ENCODE results near the gene S100A16. TPM values are rescaled to one million over a fixed set of nuclear protein-coding genes. Genes with fewer than 3 reads are reported as not detected.
"Not testable (repeated sequence)": the region's sequence is repeated elsewhere in the genome, so short reads cannot be mapped to it uniquely, and the experiment has no call there.

The S100A16 gene
- total and polyA plus RNA-seq, 12 donors, result 26.2 to 128 (median 76.2) TPM

DNA sequence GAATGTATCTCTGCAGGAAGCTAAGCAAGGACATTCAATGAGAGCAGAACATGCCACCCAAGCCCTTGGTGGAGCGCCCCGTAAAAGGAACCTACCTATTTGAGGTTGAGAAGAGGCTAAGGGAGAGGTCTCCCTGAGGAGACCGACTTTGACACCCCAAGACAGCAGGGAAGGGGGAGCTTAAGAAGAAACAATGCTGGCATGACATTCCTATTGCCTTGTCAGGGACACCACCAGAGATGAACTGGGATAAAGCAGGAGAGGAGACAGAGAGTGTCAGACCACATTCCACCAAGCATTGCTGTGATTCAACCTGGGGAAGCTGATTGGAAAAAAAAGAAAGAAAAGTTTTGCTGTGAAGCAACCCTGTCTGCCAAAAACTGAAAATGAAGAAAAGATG is 34.0 kb downstream of the S100A16 start:
- DNase-seq, result no peak
- no peaks in the 10 kb centered on the region for H3K27me3 ChIP-seq
- TF ChIP-seq, protein P1, sequence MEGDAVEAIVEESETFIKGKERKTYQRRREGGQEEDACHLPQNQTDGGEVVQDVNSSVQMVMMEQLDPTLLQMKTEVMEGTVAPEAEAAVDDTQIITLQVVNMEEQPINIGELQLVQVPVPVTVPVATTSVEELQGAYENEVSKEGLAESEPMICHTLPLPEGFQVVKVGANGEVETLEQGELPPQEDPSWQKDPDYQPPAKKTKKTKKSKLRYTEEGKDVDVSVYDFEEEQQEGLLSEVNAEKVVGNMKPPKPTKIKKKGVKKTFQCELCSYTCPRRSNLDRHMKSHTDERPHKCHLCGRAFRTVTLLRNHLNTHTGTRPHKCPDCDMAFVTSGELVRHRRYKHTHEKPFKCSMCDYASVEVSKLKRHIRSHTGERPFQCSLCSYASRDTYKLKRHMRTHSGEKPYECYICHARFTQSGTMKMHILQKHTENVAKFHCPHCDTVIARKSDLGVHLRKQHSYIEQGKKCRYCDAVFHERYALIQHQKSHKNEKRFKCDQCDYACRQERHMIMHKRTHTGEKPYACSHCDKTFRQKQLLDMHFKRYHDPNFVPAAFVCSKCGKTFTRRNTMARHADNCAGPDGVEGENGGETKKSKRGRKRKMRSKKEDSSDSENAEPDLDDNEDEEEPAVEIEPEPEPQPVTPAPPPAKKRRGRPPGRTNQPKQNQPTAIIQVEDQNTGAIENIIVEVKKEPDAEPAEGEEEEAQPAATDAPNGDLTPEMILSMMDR (IDR thresholded peaks at IDR 0.05), result no peak
- TF ChIP-seq POLR2A (IDR thresholded peaks at IDR 0.05), result no peak
- intact Hi-C loops (cut with DNase I), result loop anchor here in 1 of 2 donors (10.0 kb wide), 2 partner anchors 86 to 196 kb away; partner anchors contain the start of gene SLC27A3
- H3K4me3 ChIP-seq, result no peak overlapping the region
- WGBS, 4 donors, result 59 to 66% (median 63%) methylated on average over 3 of the region's 3 CpGs
- H3K9me3 ChIP-seq (replicated peaks in 1 of 3), result no peaks in the 10 kb centered on the region
- no peaks in the 10 kb centered on the region for H3K36me3 ChIP-seq (replicated peaks in 1 of 2)
- H3K27ac ChIP-seq, result no peak overlapping the region
- peaks cover 0 to 7% of the 10 kb centered on the region in 2 donors for H3K4me1 ChIP-seq (replicated peaks in 1 of 2)

DNA sequence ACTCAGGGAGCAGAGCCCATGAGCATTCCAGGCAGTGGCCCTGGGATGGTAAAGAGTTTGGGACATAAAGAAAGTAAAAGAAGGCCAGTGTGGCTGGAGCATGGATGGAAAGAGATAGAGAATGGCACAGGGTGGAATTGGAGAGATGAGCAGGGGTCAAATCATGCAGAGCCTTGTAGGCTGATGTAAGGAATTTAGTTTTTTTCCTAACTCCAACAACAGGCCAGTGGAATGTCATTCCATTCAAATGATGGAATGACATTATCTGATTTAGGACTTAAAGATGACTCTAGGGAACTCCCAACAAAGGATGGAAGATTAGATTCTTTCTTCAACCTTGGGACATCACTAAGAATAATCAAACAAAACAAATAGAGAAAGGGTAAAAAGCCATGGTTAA is 34.4 kb downstream of the S100A16 start:
- Histone ChIP-seq H3K27me3 (no peaks in the 10 kb centered on the region), H3K4me1 (replicated peaks in 1 of 2) (peaks cover 0 to 7% of the 10 kb centered on the region in 2 donors), H3K4me3 (no peak overlapping the region), H3K27ac (no peak overlapping the region), H3K9me3 (replicated peaks in 1 of 3) (no peaks in the 10 kb centered on the region), H3K36me3 (replicated peaks in 1 of 2) (no peaks in the 10 kb centered on the region)
- intact Hi-C loops (cut with DNase I), result loop anchor here in 1 of 2 donors (10.0 kb wide), 2 partner anchors 86 to 196 kb away; partner anchors contain the start of gene SLC27A3
- no peak for DNase-seq
- TF ChIP-seq POLR2A (IDR thresholded peaks at IDR 0.05), result no peak
- TF ChIP-seq, protein P1 (IDR thresholded peaks at IDR 0.05), result no peak

DNA sequence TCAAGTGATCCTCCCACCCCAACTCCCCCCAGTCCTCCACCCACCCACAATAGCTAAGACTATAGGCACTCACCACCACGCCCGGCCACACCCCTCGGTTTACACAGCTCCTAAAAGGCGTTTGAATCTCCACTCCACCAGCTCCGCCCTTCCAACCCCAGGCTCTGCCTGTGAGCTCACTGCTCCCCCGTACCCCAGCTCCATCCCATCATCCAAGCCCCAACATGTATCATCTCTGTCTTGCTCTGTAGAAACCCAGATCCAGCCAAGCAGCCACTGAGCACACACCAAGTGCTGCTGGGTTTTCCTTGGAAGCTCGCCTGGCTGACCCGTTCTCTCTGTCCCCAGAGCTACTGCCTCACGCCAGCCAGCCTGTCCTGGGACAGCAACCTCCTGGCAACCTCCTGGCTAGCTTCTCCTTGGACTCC is 35.3 kb downstream of the S100A16 start:
- DNase-seq, result no peak
- intact Hi-C loops (cut with DNase I), result loop anchor here in 1 of 2 donors (10.0 kb wide), 2 partner anchors 87 to 197 kb away; partner anchors contain the start of gene SLC27A3

DNA sequence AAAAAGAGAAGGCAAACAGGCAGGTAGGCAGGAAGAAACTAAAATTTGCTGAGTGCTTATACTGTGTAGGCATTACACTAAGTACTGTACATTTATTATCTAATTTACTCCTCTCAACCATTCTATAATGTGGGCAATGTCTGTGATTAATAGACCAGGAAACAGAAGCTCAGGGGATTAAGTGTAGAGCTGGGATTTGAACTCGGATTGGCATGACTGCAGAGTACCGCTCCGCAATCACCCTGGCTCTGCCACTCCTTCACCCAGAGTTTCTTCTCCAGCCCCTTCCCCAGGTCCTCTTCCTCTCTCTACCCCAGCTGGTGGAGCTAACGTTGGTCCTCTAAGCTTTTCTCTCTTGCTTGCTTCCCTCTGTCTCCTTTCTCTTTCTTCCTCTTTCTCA is 35.8 kb downstream of the S100A16 start:
- WGBS, 4 donors, result 69 to 86% (median 78%) methylated on average over 4 of the region's 4 CpGs
- no peak for DNase-seq
- Histone ChIP-seq H3K36me3 (replicated peaks in 1 of 2) (no peaks in the 10 kb centered on the region), H3K9me3 (replicated peaks in 1 of 3) (no peaks in the 10 kb centered on the region), H3K27ac (no peak overlapping the region), H3K4me1 (replicated peaks in 1 of 2) (peaks cover 6 to 18% of the 10 kb centered on the region in 2 donors), H3K4me3 (no peak overlapping the region), H3K27me3 (no peaks in the 10 kb centered on the region)
- no peak for TF ChIP-seq POLR2A (IDR thresholded peaks at IDR 0.05)
- TF ChIP-seq, protein P1 (IDR thresholded peaks at IDR 0.05), result no peak
- intact Hi-C loops (cut with DNase I), result loop anchor here in 1 of 2 donors (10.0 kb wide), 2 partner anchors 88 to 198 kb away; partner anchors contain the start of gene SLC27A3

More for the DNA sequence above, 35.3 kb downstream of the S100A16 start:
- H3K9me3 ChIP-seq (replicated peaks in 1 of 3), result no peaks in the 10 kb centered on the region
- peaks cover 5 to 15% of the 10 kb centered on the region in 2 donors for H3K4me1 ChIP-seq (replicated peaks in 1 of 2)
- H3K36me3 ChIP-seq (replicated peaks in 1 of 2), result no peaks in the 10 kb centered on the region
- no peak overlapping the region for H3K27ac ChIP-seq
- no peak for TF ChIP-seq POLR2A (IDR thresholded peaks at IDR 0.05)
- TF ChIP-seq, protein P1 (IDR thresholded peaks at IDR 0.05), result no peak
- H3K4me3 ChIP-seq, result no peak overlapping the region
- 76 to 82% (median 79%) methylated on average over 9 of the region's 9 CpGs for WGBS, 4 donors
- no peaks in the 10 kb centered on the region for H3K27me3 ChIP-seq

DNA sequence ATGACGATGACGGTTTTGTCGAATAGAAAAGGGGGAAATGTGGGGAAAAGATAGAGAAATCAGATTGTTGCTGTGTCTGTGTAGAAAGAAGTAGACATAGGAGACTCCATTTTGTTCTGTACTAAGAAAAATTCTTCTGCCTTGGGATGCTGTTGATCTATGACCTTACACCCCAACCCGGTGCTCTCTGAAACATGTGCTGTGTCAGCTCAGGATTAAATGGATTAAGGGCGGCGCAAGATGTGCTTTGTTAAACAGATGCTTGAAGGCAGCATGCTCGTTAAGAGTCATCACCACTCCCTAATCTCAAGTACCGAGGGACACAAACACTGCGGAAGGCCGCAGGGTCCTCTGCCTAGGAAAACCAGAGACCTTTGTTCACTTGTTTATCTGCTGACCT is 37.4 kb downstream of the S100A16 start:
- H3K4me1 ChIP-seq (replicated peaks in 1 of 2), result peaks cover 6 to 18% of the 10 kb centered on the region in 2 donors
- not testable (repeated sequence) for H3K4me3 ChIP-seq; H3K36me3 ChIP-seq (replicated peaks in 1 of 2); H3K27ac ChIP-seq; H3K9me3 ChIP-seq (replicated peaks in 1 of 3); DNase-seq; H3K27me3 ChIP-seq
- intact Hi-C loops (cut with DNase I), result loop anchor here in 1 of 2 donors (10.0 kb wide), 2 partner anchors 89 to 199 kb away; partner anchors contain the start of gene SLC27A3
- 91 to 94% (median 93%) methylated on average over 9 to 10 of the region's 10 CpGs for WGBS, 4 donors

DNA sequence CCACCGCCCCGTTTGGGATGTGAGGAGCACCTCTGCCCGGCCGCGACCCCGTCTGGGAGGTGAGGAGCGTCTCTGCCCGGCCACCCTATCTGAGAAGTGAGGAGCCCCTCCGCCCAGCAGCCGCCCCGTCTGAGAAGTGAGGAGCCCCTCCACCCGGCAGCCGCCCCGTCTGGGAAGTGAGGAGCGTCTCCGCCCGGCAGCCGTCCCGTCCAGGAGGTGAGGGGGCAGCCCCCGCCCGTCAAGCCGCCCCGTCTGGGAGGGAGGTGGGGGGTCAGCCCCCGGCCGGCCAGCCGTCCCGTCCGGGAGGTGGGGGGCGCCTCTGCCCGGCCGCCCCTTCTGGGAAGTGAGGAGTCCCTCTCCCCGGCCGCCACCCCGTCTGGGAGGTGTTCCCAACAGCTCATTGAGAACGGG is 37.9 kb downstream of the S100A16 start:
- not testable (repeated sequence) for H3K4me3 ChIP-seq; H3K36me3 ChIP-seq (replicated peaks in 1 of 2); H3K27ac ChIP-seq; H3K27me3 ChIP-seq; DNase-seq; H3K9me3 ChIP-seq (replicated peaks in 1 of 3)
- 85 to 97% (median 90%) methylated on average over 10 to 35 of the region's 35 CpGs for WGBS, 4 donors
- H3K4me1 ChIP-seq (replicated peaks in 1 of 2), result peaks cover 6 to 18% of the 10 kb centered on the region in 2 donors
- intact Hi-C loops (cut with DNase I), result loop anchor here in 1 of 2 donors (10.0 kb wide), 2 partner anchors 90 to 200 kb away; partner anchors contain the start of gene SLC27A3
